ENCODE measurements around the gene SLC22A4.

GRCh38 chr5:132295505-132296411, 1.6 kb downstream of the SLC22A4 start:
- TF ChIP-seq JUN (IDR thresholded peaks at IDR 0.05; ENCODE audit: low read depth, low read length), result no peak
- no peak for TF ChIP-seq JUND (IDR thresholded peaks at IDR 0.05; ENCODE audit: low read length)
- no peak for TF ChIP-seq CTCF (IDR thresholded peaks at IDR 0.05; ENCODE audit: control extremely low read depth in 1 of 3, insufficient read depth in 1 of 3, low read depth in 1 of 3, low read length in 3 of 3)

Data from H1 (cell line).